ENCODE measurements around the gene UTF1. TPM values are rescaled to one million over a fixed set of nuclear protein-coding genes. Genes with fewer than 3 reads are reported as not detected.

Gene UTF1
- total RNA-seq, 2 donors from 2014 or later = not detected

DNA sequence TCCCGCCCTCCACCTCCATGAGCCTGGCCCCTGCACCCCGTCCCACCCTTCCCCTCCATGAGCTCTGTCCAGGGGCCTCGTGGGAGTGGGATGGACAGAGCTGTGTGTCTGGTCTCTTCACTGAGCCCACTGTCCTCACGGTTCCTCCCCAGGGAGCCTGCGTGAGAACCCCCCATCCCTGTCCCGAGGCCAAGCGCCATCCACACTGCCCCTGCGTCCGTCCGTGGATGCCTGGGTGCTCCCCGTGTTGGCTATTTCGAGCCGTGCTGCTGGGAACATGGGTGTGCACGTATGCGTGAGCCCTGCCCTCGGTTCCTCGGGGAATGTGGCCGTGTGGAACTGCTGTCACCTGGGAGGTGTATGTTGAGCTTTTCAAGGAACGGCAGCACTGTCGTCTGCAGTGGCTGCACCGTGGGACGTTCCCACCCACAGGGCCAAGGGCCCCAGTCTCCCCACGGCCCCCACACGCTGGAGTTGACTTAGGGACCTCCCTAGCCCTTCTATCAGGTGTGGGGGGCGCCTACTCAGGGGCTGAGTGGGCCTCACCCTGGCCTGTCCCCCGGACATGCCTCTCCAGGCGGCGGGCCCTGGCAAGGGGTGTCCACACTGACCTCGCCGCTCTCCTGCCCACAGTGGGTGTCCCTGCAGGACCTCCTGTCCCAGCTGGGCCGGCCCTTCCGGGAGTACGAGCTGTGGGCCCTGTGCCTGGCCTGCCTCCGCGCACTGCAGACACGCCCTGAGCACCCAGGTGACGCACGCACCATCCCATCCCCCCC is 41.9 kb upstream of the UTF1 start:
- Histone ChIP-seq H3K36me3 (no peaks in the 10 kb centered on the region), H3K4me1 (no peaks in the 10 kb centered on the region), H3K9me3 (peaks cover 0 to 7% of the 10 kb centered on the region in 2 donors), H3K27ac (no peak overlapping the region), H3K4me3 (no peak overlapping the region), H3K27me3 (no peaks in the 10 kb centered on the region)
- DNase-seq (ENCODE audit: low spot score) = no peak
- TF ChIP-seq CTCF (IDR thresholded peaks at IDR 0.05) = no peak

DNA sequence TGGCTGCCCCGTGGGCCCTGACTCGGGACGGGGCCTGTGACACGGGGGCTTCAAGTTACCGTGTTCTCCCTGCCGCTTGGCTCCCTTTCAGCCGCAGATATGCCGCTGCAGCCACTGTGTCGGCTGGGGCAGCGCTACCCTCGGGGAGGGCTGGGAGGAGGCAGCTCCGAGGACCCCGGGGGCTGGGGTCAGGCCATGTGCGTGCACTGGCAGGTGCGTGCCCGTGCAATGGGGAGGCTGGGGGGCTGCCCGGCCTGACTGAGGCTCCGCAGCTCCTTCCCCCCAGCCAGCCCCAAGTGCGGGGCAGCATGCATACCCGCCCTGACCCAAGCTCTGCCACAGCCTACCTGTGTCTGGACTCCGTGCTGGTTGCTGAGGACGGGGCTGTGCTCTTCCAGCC is 40.8 kb upstream of the UTF1 start:
- H3K36me3 ChIP-seq = no peaks in the 10 kb centered on the region
- peaks cover 0 to 12% of the 10 kb centered on the region in 2 donors for H3K9me3 ChIP-seq
- H3K27ac ChIP-seq = no peak overlapping the region
- no peaks in the 10 kb centered on the region for H3K4me1 ChIP-seq
- DNase-seq (ENCODE audit: low spot score) = no peak
- TF ChIP-seq CTCF (IDR thresholded peaks at IDR 0.05) = no peak
- H3K4me3 ChIP-seq = no peak overlapping the region
- no peaks in the 10 kb centered on the region for H3K27me3 ChIP-seq

DNA sequence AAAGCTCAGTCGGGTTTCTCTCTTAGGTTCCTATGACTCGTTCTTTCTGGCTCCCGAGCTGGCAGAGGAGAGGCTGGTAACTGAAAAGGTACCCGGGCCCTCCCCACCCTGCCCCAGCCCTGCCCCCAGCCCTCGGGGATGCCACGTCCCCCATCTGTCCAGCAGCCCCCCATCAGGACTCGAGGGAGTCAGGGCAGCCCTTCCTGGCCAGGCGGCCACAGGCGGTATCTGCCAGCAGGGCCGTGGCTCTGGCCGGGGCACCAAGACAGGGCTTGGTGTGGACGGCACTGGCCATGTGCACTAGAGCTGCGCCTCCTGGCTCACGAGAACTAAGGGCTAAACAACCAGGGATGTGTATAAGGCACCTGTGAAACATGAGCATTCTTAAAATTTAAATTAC is 40.3 kb upstream of the UTF1 start:
- no peak overlapping the region for H3K4me3 ChIP-seq
- no peak for DNase-seq (ENCODE audit: low spot score)
- no peak overlapping the region for H3K27ac ChIP-seq
- TF ChIP-seq CTCF (IDR thresholded peaks at IDR 0.05) = no peak
- H3K27me3 ChIP-seq = no peaks in the 10 kb centered on the region
- no peaks in the 10 kb centered on the region for H3K36me3 ChIP-seq
- peaks cover 0 to 15% of the 10 kb centered on the region in 2 donors for H3K9me3 ChIP-seq
- H3K4me1 ChIP-seq = no peaks in the 10 kb centered on the region

DNA sequence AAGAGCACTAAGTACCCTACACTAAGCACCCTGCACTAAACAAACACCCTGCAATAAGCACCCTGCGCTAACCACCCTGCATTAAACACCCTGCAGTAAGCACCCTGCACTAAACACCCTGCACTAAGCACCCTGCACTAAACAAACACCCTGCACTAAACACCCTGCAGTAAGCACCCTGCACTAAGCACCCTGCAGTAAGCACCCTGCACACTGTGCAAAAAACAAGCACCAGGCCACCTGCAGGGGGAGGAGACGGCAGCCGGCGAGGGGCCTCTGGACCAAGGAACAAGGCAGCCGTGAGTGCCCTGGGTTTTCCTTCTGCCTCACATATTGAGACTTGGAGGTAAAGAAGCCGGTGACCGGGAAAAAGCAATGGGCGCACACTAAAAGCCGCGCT is 39.8 kb upstream of the UTF1 start:
- Histone ChIP-seq H3K4me1 (no peaks in the 10 kb centered on the region), H3K27me3 (no peaks in the 10 kb centered on the region)

DNA sequence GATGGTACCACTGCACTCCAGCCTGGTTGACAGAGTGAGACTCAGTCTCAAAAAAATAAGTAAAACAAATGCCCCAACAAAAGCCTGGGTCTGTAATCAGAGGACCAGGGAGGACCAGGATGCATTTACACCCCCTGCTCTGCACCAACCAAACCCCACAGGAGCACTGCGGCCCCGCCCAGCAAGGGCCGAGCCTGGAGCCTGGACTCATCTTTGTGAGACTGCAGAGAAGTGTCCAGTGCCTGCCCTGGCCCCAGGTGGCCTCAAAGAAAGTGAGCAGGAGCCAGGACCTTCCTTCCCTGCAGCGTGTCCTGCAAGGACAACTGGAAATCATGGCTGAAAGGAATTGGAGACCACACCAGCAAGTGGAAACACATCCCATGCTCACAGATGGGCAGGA is 38.4 kb upstream of the UTF1 start:
- H3K4me1 ChIP-seq = no peaks in the 10 kb centered on the region
- H3K4me3 ChIP-seq = no peak overlapping the region
- peaks cover 0 to 15% of the 10 kb centered on the region in 2 donors for H3K9me3 ChIP-seq
- no peaks in the 10 kb centered on the region for H3K27me3 ChIP-seq
- H3K27ac ChIP-seq = no peak overlapping the region
- TF ChIP-seq CTCF (IDR thresholded peaks at IDR 0.05) = no peak
- no peak for DNase-seq (ENCODE audit: low spot score)
- no peaks in the 10 kb centered on the region for H3K36me3 ChIP-seq

More for the DNA sequence above, 39.8 kb upstream of the UTF1 start:
- no peak overlapping the region for H3K27ac ChIP-seq
- no peak for DNase-seq (ENCODE audit: low spot score)
- TF ChIP-seq CTCF (IDR thresholded peaks at IDR 0.05) = no peak
- peaks cover 0 to 15% of the 10 kb centered on the region in 2 donors for H3K9me3 ChIP-seq
- no peaks in the 10 kb centered on the region for H3K36me3 ChIP-seq
- no peak overlapping the region for H3K4me3 ChIP-seq

DNA sequence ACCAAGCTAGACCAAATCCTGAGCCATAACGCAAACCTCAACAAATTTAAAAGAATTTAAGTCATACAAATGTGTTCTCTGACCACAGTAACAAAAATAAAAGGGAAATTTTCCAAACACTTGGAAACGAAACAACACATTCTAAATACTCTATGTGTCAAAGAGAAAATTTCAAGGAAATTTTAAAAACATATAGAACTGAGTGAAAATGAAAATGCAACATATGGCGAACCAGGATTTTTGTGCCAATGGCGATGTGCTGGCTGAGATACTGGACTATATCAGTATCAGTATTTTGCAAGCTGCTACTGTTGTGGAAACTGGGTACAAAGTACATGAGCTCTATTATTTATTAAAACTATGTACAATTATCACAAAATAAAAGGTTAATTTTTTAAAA is 35.9 kb upstream of the UTF1 start:
- Histone ChIP-seq H3K4me3 (no peak overlapping the region), H3K4me1 (no peaks in the 10 kb centered on the region), H3K27me3 (no peaks in the 10 kb centered on the region), H3K27ac (no peak overlapping the region), H3K9me3 (peaks cover 0 to 15% of the 10 kb centered on the region in 2 donors), H3K36me3 (no peaks in the 10 kb centered on the region)
- no peak for TF ChIP-seq CTCF (IDR thresholded peaks at IDR 0.05)
- no peak for DNase-seq (ENCODE audit: low spot score)
